Measurements from ENCODE around the gene LAMTOR3. TPM values are rescaled to one million over a fixed set of nuclear protein-coding genes. Genes with fewer than 3 reads are reported as not detected.
A peak's percentile ranks its signal among the peaks of the same experiment; 100 is the strongest.

The LAMTOR3 gene
- total RNA-seq, 1 donor from 2014 or later, result 96.7 TPM

- no peaks in the 10 kb centered on the region for H3K36me3 Mint-ChIP-seq
These were observed 427 bp downstream of the LAMTOR3 start for GRCh38 chr4:99893839-99894160.

GRCh38 chr4:99893029-99893428 is 1.2 kb downstream of the LAMTOR3 start:
- peak overlapping the region; percentile 98 for H3K4me2 ChIP-seq
- H3K9ac ChIP-seq, result no peak overlapping the region
- H3F3A ChIP-seq (ENCODE audit: low read depth), result peaks cover 15% of the 10 kb centered on the region
- H3K27me3 ChIP-seq, result no peaks in the 10 kb centered on the region
- no peak overlapping the region for H2AFZ ChIP-seq (replicated peaks)
- no peak overlapping the region for H3K27ac ChIP-seq
- H3K79me2 ChIP-seq (ENCODE audit: low read depth), result peaks cover 30% of the 10 kb centered on the region
- peaks cover 14% of the 10 kb centered on the region for H3K4me1 Mint-ChIP-seq
- H3K27ac Mint-ChIP-seq, result peak overlapping the region; percentile 50
- no peaks in the 10 kb centered on the region for H3K36me3 Mint-ChIP-seq
- peaks cover 3% of the 10 kb centered on the region for H3K27me3 Mint-ChIP-seq (ENCODE audit: insufficient read depth, low read depth)
- peak overlapping the region; percentile 97 for H3K4me3 ChIP-seq
- no peaks in the 10 kb centered on the region for H3K9me3 Mint-ChIP-seq
- H3K4me1 ChIP-seq, result peaks cover 5% of the 10 kb centered on the region
- H3K4me3 Mint-ChIP-seq, result peak overlapping the region; percentile 98
- TF ChIP-seq EZH2 (IDR thresholded peaks at IDR 0.05), result no peak
- no peak for TF ChIP-seq CTCF (IDR thresholded peaks at IDR 0.05)
- TF ChIP-seq EZH2phosphoT487 (IDR thresholded peaks at IDR 0.05), result no peak
- no peaks in the 10 kb centered on the region for H3K9me3 ChIP-seq (ENCODE audit: low read depth)
- no peaks in the 10 kb centered on the region for H3K36me3 ChIP-seq
- DNase-seq (ENCODE audit: low spot score), result no peak
- H4K20me1 ChIP-seq (ENCODE audit: low read depth), result no peaks in the 10 kb centered on the region

More at GRCh38 chr4:99893839-99894160, 427 bp downstream of the LAMTOR3 start:
- Histone ChIP-seq H3K4me3 (peak overlapping the region; percentile 97), H3K36me3 (peaks cover 2% of the 10 kb centered on the region), H2AFZ (replicated peaks) (peak overlapping the region; percentile 64), H3K79me2 (ENCODE audit: low read depth) (peaks cover 30% of the 10 kb centered on the region), H3K4me1 (peaks cover 5% of the 10 kb centered on the region), H3K9ac (peak overlapping the region; percentile 88), H3K4me2 (peak overlapping the region; percentile 98), H3K27ac (no peak overlapping the region), H3K27me3 (no peaks in the 10 kb centered on the region), H3F3A (ENCODE audit: low read depth) (peaks cover 15% of the 10 kb centered on the region), H3K9me3 (ENCODE audit: low read depth) (no peaks in the 10 kb centered on the region), H4K20me1 (ENCODE audit: low read depth) (no peaks in the 10 kb centered on the region)
- peaks cover 3% of the 10 kb centered on the region for H3K27me3 Mint-ChIP-seq (ENCODE audit: insufficient read depth, low read depth)
- TF ChIP-seq EZH2phosphoT487 (IDR thresholded peaks at IDR 0.05) (no peak), CTCF (IDR thresholded peaks at IDR 0.05) (no peak), EZH2 (IDR thresholded peaks at IDR 0.05) (no peak)
- peak overlapping the region; percentile 98 for H3K4me3 Mint-ChIP-seq
- H3K4me1 Mint-ChIP-seq, result peaks cover 14% of the 10 kb centered on the region
- no peaks in the 10 kb centered on the region for H3K9me3 Mint-ChIP-seq
- peak; percentile 8 for DNase-seq (ENCODE audit: low spot score)
- H3K27ac Mint-ChIP-seq, result peak overlapping the region; percentile 95

GRCh38 chr4:99891351-99891750 is 2.9 kb downstream of the LAMTOR3 start:
- H3F3A ChIP-seq (ENCODE audit: low read depth), result peaks cover 15% of the 10 kb centered on the region
- no peak overlapping the region for H3K9ac ChIP-seq
- no peak overlapping the region for H3K4me3 Mint-ChIP-seq
- no peak overlapping the region for H3K4me3 ChIP-seq
- no peaks in the 10 kb centered on the region for H3K27me3 ChIP-seq
- H3K9me3 ChIP-seq (ENCODE audit: low read depth), result no peaks in the 10 kb centered on the region
- no peak for TF ChIP-seq EZH2 (IDR thresholded peaks at IDR 0.05)
- TF ChIP-seq CTCF (IDR thresholded peaks at IDR 0.05), result no peak
- TF ChIP-seq EZH2phosphoT487 (IDR thresholded peaks at IDR 0.05), result no peak
- H3K27ac ChIP-seq, result no peak overlapping the region
- peaks cover 3% of the 10 kb centered on the region for H3K27me3 Mint-ChIP-seq (ENCODE audit: insufficient read depth, low read depth)
- no peaks in the 10 kb centered on the region for H3K9me3 Mint-ChIP-seq
- no peaks in the 10 kb centered on the region for H4K20me1 ChIP-seq (ENCODE audit: low read depth)
- peaks cover 17% of the 10 kb centered on the region for H3K4me1 Mint-ChIP-seq
- no peak overlapping the region for H3K4me2 ChIP-seq
- no peak for DNase-seq (ENCODE audit: low spot score)
- H3K27ac Mint-ChIP-seq, result no peak overlapping the region
- H2AFZ ChIP-seq (replicated peaks), result no peak overlapping the region
- H3K4me1 ChIP-seq, result peaks cover 5% of the 10 kb centered on the region
- H3K36me3 ChIP-seq, result peaks cover 3% of the 10 kb centered on the region
- H3K79me2 ChIP-seq (ENCODE audit: low read depth), result peaks cover 30% of the 10 kb centered on the region
- H3K36me3 Mint-ChIP-seq, result no peaks in the 10 kb centered on the region

Data from neural progenitor cell (in vitro differentiated cells).